GM18505 (cell line): ENCODE results near the gene FAM184A.
"Not testable (repeated sequence)": the region's sequence is repeated elsewhere in the genome, so short reads cannot be mapped to it uniquely, and the experiment has no call there.

Experiments used
- ATAC-seq: cut with Tn5 transposase; IDR thresholded peaks from one replicate; pipeline ENCODE4 v1.9.1; 2021; ENCODE audit not compliant: unreplicated experiment
- POLR2A ChIP-seq: IDR thresholded peaks from 4 replicates; pipeline ENCODE4 v1.6.1; 2011; ENCODE audit warnings: borderline replicate concordance; ENCODE audit not compliant: insufficient read depth, insufficient read length; ENCODE audit errors: extremely low read depth

FAM184A gene

DNA sequence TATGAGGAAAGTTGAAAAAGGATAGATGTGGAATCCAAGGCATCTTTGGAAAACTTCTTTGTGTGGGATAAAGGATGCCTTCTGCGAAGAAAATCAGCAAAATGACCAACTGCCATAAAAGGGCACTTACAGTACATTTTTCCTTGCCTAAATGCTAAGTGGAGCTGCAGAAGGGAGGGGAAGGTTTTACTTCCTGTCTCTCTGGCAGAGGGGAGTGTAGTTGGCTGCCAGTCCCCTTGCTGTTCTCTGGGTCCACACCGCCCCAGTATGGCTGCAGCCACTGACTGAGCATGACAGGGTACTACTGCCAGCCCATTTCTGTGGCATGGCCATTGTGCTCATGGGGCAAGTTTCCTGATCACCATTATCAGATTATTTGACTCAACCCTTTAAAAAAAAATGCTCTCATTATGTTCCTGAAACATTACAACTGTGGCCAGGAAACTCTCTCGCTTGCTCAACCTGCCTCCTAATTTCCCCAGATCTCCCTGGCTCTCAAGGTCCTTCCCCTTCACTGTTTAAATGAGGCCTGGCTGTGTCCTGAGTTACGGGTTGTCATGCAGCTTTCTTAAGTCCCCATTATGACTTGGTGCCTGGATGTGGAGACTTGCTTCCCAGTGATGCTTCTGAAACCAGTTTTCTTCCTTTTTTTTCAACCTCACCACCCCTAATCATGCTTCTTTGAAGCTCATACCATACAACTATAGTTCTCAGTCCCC, 34.5 kb upstream of the FAM184A start:
- no peak for ATAC-seq
- TF ChIP-seq POLR2A, result no peak

DNA sequence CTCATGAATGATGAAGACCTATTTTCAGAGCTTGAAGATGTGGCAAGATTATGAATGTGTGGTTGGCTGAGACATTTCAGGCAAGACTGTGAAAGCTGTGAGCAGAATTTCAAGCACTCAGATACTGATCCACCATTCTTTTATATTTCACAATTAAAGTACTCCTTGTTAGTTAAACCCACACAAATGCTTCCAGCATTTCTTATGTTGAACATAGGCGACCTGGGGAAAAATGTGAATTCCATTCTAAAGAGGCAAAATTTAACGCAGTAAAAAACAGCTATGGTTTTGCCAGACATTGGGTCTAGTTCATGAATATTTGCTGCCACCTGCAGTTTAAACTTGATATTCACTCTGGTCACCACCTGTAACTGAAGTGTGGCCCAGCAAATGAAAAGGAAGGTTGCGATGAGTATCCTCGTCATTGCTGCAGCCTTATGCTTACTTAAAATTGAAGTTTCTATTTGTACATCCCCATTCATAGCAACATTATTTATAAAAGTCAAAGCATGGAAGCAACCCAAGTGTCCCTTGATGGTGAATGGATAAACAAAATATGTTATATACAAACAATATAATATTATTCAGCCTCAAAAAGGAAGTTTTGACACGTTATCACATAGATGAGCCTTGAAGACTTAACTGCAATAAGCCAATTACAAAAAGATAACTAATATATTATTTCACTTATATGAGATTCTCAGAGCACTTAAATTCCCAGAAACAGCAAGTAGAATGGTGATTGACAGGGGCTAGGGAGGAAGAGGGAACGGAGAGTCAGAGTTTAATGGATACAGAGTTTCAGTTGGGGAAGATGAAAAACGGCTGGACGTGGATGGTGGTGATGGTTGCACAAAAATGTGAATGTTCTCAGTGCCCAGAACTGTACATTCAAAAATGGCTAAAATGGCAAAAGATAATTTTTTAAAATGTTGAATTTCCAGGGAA, 32.4 kb upstream of the FAM184A start:
- no peak for TF ChIP-seq POLR2A
- ATAC-seq, result peak; percentile 70

DNA sequence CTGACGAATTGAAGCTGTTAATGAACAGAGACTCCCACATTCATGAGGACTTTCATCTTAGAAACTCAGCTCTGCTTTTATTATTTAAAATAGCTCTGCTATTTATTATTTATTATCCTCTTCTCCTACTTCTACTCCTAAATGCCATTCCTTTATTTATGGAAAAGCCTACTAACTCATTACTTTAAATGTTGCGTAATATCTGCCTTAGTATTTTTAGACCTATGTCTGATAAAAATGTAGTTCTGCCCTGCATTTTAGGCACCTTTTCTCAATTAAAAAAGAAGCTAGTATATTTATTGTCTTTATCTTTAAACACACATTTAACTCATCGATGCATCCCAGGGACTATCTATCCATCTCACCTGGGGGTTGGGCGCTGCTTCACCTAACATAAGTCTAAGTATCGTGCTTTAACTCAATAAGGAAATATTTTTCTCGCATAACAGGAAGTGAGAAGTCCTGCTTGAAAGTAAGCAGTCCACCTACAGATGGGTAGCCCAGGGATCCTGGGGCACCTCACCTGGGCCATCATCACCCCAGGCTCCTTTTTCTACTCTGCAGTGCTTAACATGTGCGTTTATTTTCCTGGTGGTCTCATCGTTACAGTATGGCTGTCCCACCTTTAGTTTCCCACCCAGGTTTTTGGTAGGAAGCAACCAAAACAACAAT, 31.3 kb upstream of the FAM184A start:
- ATAC-seq, result no peak
- no peak for TF ChIP-seq POLR2A

DNA sequence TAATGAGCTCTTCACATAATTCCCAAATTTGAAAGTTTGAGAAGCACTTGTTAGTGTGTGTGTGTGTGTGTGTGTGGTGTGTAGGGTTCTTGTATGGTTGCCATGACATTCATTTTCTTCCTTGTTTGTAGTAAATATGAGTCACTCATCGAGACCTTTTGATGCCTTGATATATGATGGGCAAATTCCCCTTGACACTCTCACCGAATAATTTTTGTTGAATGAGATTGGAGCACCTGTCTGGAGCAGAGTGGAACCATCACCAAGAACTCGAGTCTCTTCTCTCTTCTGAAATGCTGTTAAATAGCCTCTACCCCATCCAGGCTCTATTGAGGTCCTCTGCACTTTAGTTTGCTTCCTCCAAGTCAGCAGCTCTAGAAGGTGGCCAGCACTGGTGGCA, 29.6 kb upstream of the FAM184A start:
- ATAC-seq, result no peak
- no peak for TF ChIP-seq POLR2A

DNA sequence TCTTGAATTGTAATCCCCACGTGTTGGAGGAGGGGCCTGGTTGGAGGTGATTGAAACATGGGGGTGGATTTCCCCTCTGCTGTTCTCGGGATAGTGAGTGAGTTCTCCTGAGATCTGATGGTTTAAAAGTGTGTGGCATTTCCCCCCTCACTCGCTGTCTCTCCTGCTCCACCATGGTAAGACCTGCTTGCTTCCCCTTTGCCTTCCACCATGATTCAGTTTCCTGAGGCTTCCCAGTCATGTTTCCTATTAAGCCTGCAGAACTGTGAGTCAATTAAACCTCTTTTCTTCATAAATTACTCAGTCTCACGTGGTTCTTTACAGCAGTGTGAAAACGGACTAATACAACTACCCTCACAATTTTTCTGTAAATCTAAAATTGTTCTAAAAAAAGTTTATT, 26.8 kb upstream of the FAM184A start:
- no peak for TF ChIP-seq POLR2A

DNA sequence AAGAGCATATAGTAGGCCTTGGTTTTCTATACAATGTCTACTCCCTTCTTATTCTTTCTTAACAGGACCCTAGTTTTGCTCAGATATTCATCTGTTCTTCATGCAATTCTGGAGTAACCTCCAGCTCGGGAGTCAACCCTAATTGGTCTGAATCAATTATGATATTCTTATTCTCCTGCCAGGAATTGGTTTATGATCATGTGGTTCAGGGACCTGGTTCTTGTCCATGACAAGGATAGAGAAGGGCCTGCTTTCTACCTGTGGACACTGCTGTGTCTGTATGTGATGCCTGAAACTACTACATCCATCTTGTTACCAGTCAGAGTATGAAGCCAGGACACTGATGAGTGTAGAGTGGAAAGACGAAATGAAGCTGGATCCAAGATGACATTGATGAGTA, 24.4 kb upstream of the FAM184A start:
- TF ChIP-seq POLR2A, result no peak

More for the DNA sequence above, 26.8 kb upstream of the FAM184A start:
- ATAC-seq, result no peak

DNA sequence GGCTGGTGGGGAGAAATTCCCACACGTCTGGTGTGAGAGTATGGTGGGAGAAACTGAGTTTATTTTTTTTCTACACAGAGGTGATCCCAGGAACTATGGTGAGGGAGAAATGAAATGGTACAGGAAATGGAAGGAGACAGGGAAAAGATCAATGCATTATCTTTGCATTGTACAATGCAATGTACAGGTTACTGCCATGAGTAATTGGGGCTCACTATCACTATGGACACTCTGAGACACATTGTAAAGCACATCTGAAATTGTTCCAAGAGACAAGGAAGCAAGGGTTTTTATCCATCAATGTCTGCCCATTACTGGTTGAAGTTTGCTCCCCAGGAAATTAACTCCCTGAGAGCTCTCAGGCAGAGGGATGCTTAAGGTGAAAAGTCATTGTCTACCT, 21.7 kb upstream of the FAM184A start:
- no peak for TF ChIP-seq POLR2A
- ATAC-seq, result no peak

More for the DNA sequence above, 24.4 kb upstream of the FAM184A start:
- ATAC-seq, result no peak

DNA sequence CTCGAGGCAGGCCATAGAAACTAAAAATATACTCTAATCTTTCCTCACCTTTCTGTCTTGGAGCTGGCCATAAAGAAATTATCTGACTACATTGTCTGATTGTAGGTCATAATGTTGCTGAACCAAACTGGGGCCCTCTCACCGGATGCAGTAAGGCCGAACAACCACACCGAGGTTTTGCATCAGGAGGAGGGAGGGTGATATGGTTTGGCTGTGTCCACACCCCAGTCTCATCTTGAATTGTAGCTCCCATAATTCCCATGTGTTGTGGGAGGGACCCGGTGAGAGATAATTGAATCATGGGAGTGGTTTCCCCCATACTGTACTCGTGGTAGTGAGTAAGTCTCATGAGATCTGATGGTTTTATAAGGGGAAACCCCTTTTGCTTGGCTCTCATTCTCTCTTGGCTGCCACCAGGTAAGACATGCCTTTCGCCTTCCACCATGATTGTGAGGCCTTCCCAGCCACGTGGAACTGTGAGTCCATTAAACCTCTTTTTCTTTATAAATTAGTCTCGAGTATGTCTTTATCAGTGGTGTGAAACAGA, 19.4 kb upstream of the FAM184A start:
- ATAC-seq, result not testable (repeated sequence)

DNA sequence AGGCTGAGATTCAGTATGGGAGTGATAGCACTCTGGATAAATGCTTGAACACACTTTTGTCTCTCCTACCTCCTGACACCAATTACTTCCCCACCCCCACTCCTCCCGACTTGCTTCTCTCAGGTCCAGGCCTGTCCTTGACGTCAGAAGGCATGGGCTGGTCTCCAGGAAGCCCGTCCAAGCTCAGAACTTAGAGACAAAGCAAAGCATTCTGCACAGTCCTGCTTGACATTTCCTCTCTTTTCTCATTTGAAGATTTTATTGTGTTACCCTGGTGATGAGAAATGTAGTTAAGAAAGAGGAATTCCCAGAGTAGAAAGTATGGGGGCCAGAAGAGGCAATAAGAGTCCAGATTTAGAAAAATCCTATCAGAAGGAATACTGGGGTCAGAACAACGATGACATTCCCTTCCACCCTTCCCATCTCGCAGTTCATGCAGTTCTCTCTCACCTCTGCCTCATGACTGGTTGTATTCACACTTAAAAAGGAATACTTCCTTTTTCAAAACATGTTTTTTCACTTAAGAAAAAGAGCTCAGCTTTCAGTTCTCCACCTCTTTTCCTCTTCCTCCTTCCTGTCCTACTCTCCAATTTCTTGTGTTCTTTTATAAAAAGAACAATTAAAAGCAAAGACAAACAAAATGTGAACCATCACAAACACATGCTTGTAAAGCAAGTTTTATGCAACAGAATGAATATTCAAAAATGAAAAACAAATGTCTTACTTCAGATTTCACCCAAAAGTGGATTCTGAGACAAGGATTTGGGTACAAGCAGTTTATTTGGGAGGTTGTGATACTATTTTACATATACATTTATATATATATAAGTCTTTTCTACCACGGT, 18.5 kb upstream of the FAM184A start:
- ATAC-seq, result no peak
- TF ChIP-seq POLR2A, result no peak

DNA sequence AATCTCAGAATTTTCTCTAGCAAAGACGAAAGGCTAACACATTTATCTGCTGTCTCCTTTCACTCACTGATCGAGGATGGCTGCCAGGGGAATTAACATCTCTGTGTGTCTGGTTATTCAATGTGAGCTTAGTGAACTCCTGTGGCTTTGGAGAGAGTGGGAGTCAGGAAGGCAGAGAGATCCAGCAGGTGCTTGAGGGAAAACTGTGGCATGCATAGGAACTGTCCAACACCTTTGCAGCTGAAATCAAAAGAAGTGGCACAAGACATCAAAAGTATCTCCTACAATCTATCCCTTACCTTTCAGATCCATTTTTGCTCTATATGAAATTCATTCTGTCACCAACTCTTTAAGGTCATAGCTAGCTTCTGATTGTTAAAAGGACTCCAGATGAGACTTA, 11.8 kb upstream of the FAM184A start:
- ATAC-seq, result no peak

DNA sequence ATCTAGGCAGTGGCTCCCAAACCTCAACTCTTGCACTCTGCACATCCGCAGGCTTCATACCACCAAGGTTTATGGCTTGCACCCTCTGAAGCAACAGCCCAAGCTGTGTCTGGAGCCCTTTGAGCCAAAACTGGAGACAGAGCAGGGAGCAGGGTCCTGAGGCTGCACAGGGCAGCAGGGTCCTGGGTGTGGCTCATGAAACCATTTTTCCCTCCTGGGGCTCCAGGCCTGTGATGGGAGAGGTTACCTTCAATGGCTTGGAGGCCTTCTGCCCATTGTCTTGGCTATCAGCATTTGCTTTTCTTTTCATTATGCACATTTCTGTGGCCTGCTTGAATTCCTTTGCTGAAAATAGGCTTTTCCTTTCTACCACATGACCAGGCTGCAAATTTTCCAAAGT, 6.3 kb upstream of the FAM184A start:
- no peak for ATAC-seq
- no peak for TF ChIP-seq POLR2A

More for the DNA sequence above, 11.8 kb upstream of the FAM184A start:
- TF ChIP-seq POLR2A, result no peak

DNA sequence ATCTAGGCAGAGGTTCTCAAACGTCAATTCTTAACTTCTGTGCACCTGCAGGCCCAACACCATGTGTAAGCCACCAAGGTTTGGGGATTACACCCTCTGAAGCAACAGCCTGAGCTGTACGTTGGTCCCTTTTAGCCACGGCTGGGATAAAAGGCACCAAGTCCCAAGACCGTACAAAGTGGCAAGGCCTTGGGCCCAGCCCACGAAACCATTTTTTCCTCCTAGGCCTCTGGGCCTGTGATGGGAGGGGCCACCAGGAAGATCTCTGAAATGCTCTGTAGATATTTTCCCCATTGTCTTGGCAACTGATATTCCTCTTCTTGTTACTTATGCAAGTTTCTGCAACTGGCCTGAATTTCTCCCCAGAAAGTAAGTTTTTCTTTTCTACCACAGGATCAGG, 4.5 kb upstream of the FAM184A start:
- no peak for ATAC-seq

More for the DNA sequence above, 4.5 kb upstream of the FAM184A start:
- TF ChIP-seq POLR2A, result no peak
